ENCODE measurements around the gene SUSD4. TPM values are rescaled to one million over a fixed set of nuclear protein-coding genes. Genes with fewer than 3 reads are reported as not detected.
"Not testable (repeated sequence)": the region's sequence is repeated elsewhere in the genome, so short reads cannot be mapped to it uniquely, and the experiment has no call there.

SUSD4 gene
- total and polyA plus RNA-seq, 2 of the 4 experiments (the other 2 are of a cell fraction), result 1.8 to 2.7 TPM

DNA sequence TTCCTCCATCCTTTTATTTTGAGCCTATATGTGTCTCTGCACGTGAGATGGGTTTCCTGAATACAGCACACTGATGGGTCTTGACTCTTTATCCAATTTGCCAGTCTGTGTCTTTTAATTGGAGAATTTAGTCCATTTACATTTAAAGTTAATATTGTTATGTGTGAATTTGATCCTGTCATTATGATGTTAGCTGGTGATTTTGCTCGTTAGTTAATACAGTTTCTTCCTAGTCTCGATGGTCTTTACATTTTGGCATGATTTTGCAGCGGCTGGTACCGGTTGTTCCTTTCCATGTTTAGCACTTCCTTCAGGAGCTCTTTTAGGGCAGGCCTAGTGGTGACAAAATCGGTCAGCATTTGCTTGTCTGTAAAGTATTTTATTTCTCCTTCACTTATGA is 35.4 kb upstream of the SUSD4 start:
- H3K18ac ChIP-seq (ENCODE audit: low read depth, low read length); H2AFZ ChIP-seq (replicated peaks; ENCODE audit: low read length, poor library complexity); H3K9ac ChIP-seq (ENCODE audit: low read depth, low read length); H3K79me1 ChIP-seq (ENCODE audit: low read depth in 1 of 2, low read length in 2 of 2); H3K4me1 ChIP-seq (ENCODE audit: control insufficient read depth, insufficient read depth, low read length); BruUV-seq (replicated peaks); H3K4ac ChIP-seq (ENCODE audit: low read depth, low read length); H2BK5ac ChIP-seq (ENCODE audit: low read depth, low read length, poor library complexity, severe bottlenecking); H3K27me3 ChIP-seq (ENCODE audit: control insufficient read depth, insufficient read depth, low read length); H3K36me3 ChIP-seq (ENCODE audit: control insufficient read depth, insufficient read depth, low read length); DNase-seq; H2AK5ac ChIP-seq (ENCODE audit: low read depth, low read length); H4K5ac ChIP-seq (ENCODE audit: low read depth, low read length); H4K91ac ChIP-seq (ENCODE audit: insufficient read depth, low read depth, low read length); H3K4me3 ChIP-seq (ENCODE audit: insufficient read depth, low read depth, low read length); dilution Hi-C loops (cut with HindIII; ENCODE audit: low sequenced_read_pairs, unreplicated experiment); H4K20me1 ChIP-seq (ENCODE audit: insufficient read depth, low read length); H2AK9ac ChIP-seq (replicated peaks; ENCODE audit: low read depth, low read length, poor library complexity); H3K9me1 ChIP-seq (ENCODE audit: insufficient read depth, low read length); H4K8ac ChIP-seq (ENCODE audit: low read depth in 2 of 2, low read length in 2 of 2); H3K9me3 ChIP-seq (ENCODE audit: control insufficient read depth, insufficient read depth, low read length); H2BK120ac ChIP-seq (ENCODE audit: low read depth, low read length); in situ Hi-C loops (cut with MboI; ENCODE audit: low sequenced_read_pairs); H3K27ac ChIP-seq (ENCODE audit: insufficient read depth, low read length); CTCF ChIA-PET; H3K4me2 ChIP-seq (ENCODE audit: low read depth, low read length); H2BK15ac ChIP-seq (ENCODE audit: low read depth, low read length); ATAC-seq (ENCODE audit: low read depth); H3K23ac ChIP-seq (ENCODE audit: low read depth, low read length); H3K56ac ChIP-seq (ENCODE audit: extremely low read depth, insufficient read depth, low read length); POLR2A ChIA-PET (ENCODE audit: unreplicated experiment); H3K14ac ChIP-seq (replicated peaks; ENCODE audit: low read depth, low read length); intact Hi-C loops (cut with micrococcal nuclease); H2BK20ac ChIP-seq (ENCODE audit: low read depth, low read length): not testable (repeated sequence)
- WGBS, 2 experiments (ENCODE audit: extremely low coverage in 2 of 2, insufficient read length in 1 of 2), result no CpG with 5 or more reads among the region's 6 CpGs
